ENCODE data around the gene ATP1A4. TPM values are rescaled to one million over a fixed set of nuclear protein-coding genes. Genes with fewer than 3 reads are reported as not detected.

Gene ATP1A4
- total and polyA plus RNA-seq, 2 experiments from 2014 or later = not detected

DNA sequence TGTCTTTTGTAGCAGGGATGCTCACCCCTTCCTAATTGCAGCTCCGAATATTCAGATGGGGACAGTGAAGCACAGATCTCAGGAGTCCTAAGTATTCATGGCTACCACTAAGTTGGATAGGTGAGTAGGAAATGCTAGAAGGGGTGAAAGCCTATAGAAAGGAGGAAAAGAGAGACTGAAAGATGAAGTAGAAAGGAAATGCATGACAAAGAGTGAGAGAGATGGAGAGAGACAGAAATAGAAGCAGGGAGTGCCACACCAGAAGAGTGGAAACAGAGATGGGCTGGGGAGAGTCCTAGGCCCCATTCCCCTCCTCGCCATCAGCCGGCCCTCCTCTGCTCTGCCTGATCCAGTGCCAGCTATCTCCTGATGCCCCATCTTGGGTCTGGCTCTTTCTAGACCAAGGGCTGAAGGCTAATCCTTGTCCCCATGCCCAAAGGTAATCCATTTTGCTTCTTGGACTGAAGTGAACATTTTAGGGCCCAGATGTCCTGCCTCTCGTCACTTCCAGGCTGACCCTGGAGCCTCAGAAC is 55.8 kb downstream of the ATP1A4 start:
- no peaks in the 10 kb centered on the region for H3K27me3 ChIP-seq (replicated peaks; ENCODE audit: insufficient read depth)
- H3K9ac ChIP-seq = peak overlapping the region; percentile 94
- peak overlapping the region; percentile 81 for H3K4me3 ChIP-seq
- DNase-seq = no peak
- 73 to 74% methylated on average over 4 of the region's 4 CpGs for WGBS, 2 experiments (ENCODE audit: low coverage in 1 of 2, low lambda C conversion rate in 2 of 2, missing lambda C conversion rate in 2 of 2)
- TF ChIP-seq EZH2phosphoT487 (IDR thresholded peaks at IDR 0.05; ENCODE audit: insufficient read depth, low read depth) (no peak), EZH2 (IDR thresholded peaks at IDR 0.05; ENCODE audit: insufficient read depth, poor library complexity, severe bottlenecking) (no peak)
- H3K4me1 ChIP-seq (ENCODE audit: insufficient read depth) = peaks cover 45% of the 10 kb centered on the region
- H3K79me2 ChIP-seq (ENCODE audit: insufficient read depth) = peaks cover 60% of the 10 kb centered on the region
- H3K36me3 ChIP-seq (ENCODE audit: low read depth) = peaks cover 26% of the 10 kb centered on the region
- H3K27ac ChIP-seq = peak overlapping the region; percentile 93
- no peaks in the 10 kb centered on the region for H3K9me2 ChIP-seq (ENCODE audit: insufficient read depth)
- in situ Hi-C loops (cut with MboI) = no loop called here
- H3K4me2 ChIP-seq (ENCODE audit: unreplicated experiment) = peak overlapping the region; percentile 92
- no peak overlapping the region for H2AFZ ChIP-seq
- no peaks in the 10 kb centered on the region for H3K9me3 ChIP-seq (ENCODE audit: low read depth)
- peaks cover 46% of the 10 kb centered on the region for H3F3A ChIP-seq (ENCODE audit: insufficient read depth)
- H4K20me1 ChIP-seq (ENCODE audit: insufficient read depth) = no peaks in the 10 kb centered on the region

DNA sequence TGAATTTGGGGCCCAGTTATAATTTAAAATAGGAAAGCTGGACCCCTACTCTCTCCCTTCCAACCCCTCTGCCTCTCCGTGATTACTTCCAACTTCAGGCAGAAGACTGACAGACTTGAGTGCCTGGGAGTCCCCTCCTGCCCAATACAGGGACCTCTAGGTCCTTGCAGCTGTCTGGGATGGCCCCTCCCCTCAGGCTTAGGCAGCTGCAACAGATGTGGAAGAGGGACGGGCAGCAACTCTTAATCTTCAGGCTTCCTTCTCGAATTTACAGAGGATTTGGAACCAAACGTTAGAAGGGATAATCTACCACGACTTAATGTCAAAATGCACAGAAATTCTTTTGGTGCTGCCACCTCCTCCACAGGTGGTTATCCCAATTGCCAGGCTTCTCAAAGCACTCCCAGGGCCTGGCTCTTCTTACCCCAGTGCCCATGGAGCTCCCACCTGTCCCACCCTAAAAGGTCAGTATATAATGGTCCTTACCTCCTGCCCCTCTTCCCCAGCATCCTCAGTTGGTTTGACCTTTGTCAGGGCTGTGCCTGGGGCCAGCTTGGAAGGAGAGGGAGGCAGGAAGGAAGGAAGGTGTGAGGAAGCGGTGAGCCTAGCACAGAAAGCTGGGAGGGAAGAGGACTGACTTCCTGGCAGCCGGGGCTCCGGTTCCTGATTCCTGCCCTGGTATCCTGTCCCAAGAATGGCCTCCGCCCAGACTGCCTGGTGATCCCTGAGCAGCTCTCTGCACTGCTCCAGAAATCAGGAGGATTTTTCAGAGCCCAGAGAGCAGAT is 56.6 kb downstream of the ATP1A4 start:
- Histone ChIP-seq H3F3A (ENCODE audit: insufficient read depth) (peaks cover 54% of the 10 kb centered on the region), H3K4me2 (ENCODE audit: unreplicated experiment) (peak overlapping the region; percentile 92), H3K9me2 (ENCODE audit: insufficient read depth) (no peaks in the 10 kb centered on the region), H3K79me2 (ENCODE audit: insufficient read depth) (peaks cover 68% of the 10 kb centered on the region), H3K36me3 (ENCODE audit: low read depth) (peaks cover 34% of the 10 kb centered on the region), H2AFZ (no peak overlapping the region), H3K27ac (peak overlapping the region; percentile 93), H3K9ac (peak overlapping the region; percentile 94), H3K4me1 (ENCODE audit: insufficient read depth) (peaks cover 45% of the 10 kb centered on the region), H3K9me3 (ENCODE audit: low read depth) (no peaks in the 10 kb centered on the region), H3K27me3 (replicated peaks; ENCODE audit: insufficient read depth) (no peaks in the 10 kb centered on the region), H4K20me1 (ENCODE audit: insufficient read depth) (no peaks in the 10 kb centered on the region), H3K4me3 (peak overlapping the region; percentile 81)
- no peak for DNase-seq
- TF ChIP-seq EZH2 (IDR thresholded peaks at IDR 0.05; ENCODE audit: insufficient read depth, poor library complexity, severe bottlenecking) (no peak), EZH2phosphoT487 (IDR thresholded peaks at IDR 0.05; ENCODE audit: insufficient read depth, low read depth) (no peak)
- in situ Hi-C loops (cut with MboI) = no loop called here
- 47% methylated on average over 9 of the region's 9 CpGs for WGBS, 2 experiments (ENCODE audit: low coverage in 1 of 2, low lambda C conversion rate in 2 of 2, missing lambda C conversion rate in 2 of 2)

DNA sequence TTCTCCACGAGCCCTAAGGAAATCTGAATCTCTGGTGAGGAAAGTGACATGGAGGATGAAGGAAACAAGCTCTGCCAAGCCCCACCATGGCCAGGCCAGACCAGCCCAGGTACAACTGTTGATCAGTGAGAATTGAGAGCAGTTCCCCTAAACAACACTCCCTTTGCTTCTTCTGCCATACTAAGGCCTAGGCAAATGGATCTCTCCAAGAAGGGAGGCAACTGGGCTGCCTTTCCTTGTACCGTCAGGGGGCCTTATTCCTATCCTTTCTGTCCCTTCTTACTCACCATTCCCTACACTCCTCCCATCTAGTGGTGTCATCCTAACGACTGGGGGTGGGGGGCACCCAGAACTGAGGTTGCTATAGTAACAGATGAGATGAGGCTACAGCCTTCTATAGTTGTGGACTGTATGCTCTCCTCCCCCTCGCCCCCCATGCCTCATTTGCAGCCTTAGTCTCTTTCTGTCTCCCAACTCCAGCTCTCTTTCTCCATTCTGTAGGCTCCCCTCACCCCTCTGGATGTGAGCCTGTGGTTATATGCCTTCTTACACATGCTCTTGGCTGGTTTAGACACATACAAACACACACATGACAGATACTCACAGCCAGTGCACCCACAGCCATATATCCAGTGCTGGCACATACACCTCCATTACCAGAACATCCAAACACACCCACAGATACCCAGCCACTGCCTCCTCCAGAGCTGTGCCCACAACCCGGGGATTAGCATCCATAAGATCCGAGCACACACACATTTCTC is 57.3 kb downstream of the ATP1A4 start:
- no peak for TF ChIP-seq EZH2phosphoT487 (IDR thresholded peaks at IDR 0.05; ENCODE audit: insufficient read depth, low read depth)
- no peak for TF ChIP-seq EZH2 (IDR thresholded peaks at IDR 0.05; ENCODE audit: insufficient read depth, poor library complexity, severe bottlenecking)
- peak; percentile 57 for DNase-seq
- H3K27me3 ChIP-seq (replicated peaks; ENCODE audit: insufficient read depth) = no peaks in the 10 kb centered on the region
- no peaks in the 10 kb centered on the region for H3K9me3 ChIP-seq (ENCODE audit: low read depth)
- H3K4me1 ChIP-seq (ENCODE audit: insufficient read depth) = peaks cover 45% of the 10 kb centered on the region
- peaks cover 73% of the 10 kb centered on the region for H3K79me2 ChIP-seq (ENCODE audit: insufficient read depth)
- no peaks in the 10 kb centered on the region for H4K20me1 ChIP-seq (ENCODE audit: insufficient read depth)
- H3F3A ChIP-seq (ENCODE audit: insufficient read depth) = peaks cover 55% of the 10 kb centered on the region
- peaks cover 40% of the 10 kb centered on the region for H3K36me3 ChIP-seq (ENCODE audit: low read depth)
- H3K9ac ChIP-seq = peak overlapping the region; percentile 94
- H3K4me3 ChIP-seq = peak overlapping the region; percentile 81
- H3K27ac ChIP-seq = peak overlapping the region; percentile 93
- in situ Hi-C loops (cut with MboI) = no loop called here
- WGBS, 2 experiments (ENCODE audit: low coverage in 1 of 2, low lambda C conversion rate in 2 of 2, missing lambda C conversion rate in 2 of 2) = 27 to 30% methylated on average over 6 of the region's 6 CpGs
- H2AFZ ChIP-seq = no peak overlapping the region
- peak overlapping the region; percentile 92 for H3K4me2 ChIP-seq (ENCODE audit: unreplicated experiment)
- no peaks in the 10 kb centered on the region for H3K9me2 ChIP-seq (ENCODE audit: insufficient read depth)

DNA sequence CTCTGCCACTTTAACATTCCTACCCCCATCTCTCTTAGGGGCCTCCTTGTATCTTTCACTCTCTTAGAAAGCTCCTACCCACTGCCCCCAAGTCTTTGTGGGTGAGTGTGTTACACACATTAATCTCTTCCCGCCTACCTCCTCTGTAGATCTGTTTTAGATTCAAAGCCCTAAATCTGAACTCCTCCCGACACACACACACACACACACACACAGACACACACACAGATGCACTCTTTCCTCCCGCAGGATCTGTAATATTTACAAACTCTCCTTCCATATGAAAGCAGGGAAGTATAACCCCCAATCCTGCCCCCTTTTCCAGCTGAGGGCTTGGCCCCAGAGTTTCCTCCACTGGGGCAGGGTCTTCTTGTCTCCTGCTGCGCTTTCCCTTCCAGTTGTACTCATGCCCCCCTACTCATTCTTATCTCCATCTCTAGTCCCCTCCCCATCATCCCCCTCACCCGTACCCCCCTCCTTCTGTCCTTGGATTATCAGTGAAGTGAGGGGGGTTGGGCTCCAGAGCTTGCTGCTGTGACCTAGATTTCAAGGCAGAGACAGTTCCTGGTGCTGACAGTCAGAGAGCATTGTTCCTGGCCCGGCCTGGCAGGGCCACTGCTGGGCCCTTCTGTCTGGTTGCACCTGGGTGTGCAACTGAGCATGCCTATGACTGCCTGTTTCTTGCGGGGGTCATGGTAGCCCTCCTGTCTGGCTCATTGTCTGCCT is 58.1 kb downstream of the ATP1A4 start:
- Histone ChIP-seq H4K20me1 (ENCODE audit: insufficient read depth) (no peaks in the 10 kb centered on the region), H3K79me2 (ENCODE audit: insufficient read depth) (peaks cover 81% of the 10 kb centered on the region)
- in situ Hi-C loops (cut with MboI) = no loop called here

More for the DNA sequence above, 58.1 kb downstream of the ATP1A4 start:
- Histone ChIP-seq H3K27me3 (replicated peaks; ENCODE audit: insufficient read depth) (no peaks in the 10 kb centered on the region), H3K4me1 (ENCODE audit: insufficient read depth) (peaks cover 50% of the 10 kb centered on the region), H3K9ac (peak overlapping the region; percentile 94), H3K4me3 (peak overlapping the region; percentile 81), H3K9me3 (ENCODE audit: low read depth) (no peaks in the 10 kb centered on the region), H3K27ac (peak overlapping the region; percentile 93), H3F3A (ENCODE audit: insufficient read depth) (peaks cover 63% of the 10 kb centered on the region), H2AFZ (no peak overlapping the region), H3K36me3 (ENCODE audit: low read depth) (peaks cover 47% of the 10 kb centered on the region), H3K4me2 (ENCODE audit: unreplicated experiment) (peak overlapping the region; percentile 92), H3K9me2 (ENCODE audit: insufficient read depth) (no peaks in the 10 kb centered on the region)
- peak; percentile 50 for DNase-seq
- 45 to 54% methylated on average over 6 to 7 of the region's 7 CpGs for WGBS, 2 experiments (ENCODE audit: low coverage in 1 of 2, low lambda C conversion rate in 2 of 2, missing lambda C conversion rate in 2 of 2)
- TF ChIP-seq EZH2phosphoT487 (IDR thresholded peaks at IDR 0.05; ENCODE audit: insufficient read depth, low read depth) (no peak), EZH2 (IDR thresholded peaks at IDR 0.05; ENCODE audit: insufficient read depth, poor library complexity, severe bottlenecking) (no peak)
